ENCODE measurements around the gene PDE6A. TPM values are rescaled to one million over a fixed set of nuclear protein-coding genes. Genes with fewer than 3 reads are reported as not detected.

Gene PDE6A
- total RNA-seq, 1 experiment from 2014 or later, result not detected

- no peaks in the 10 kb centered on the region for H3K27me3 ChIP-seq (ENCODE audit: insufficient read depth, low read length)
- no peak overlapping the region for H3T11ph ChIP-seq (ENCODE audit: low read length)
- H2BK120ac ChIP-seq (ENCODE audit: low read depth, low read length, poor library complexity, severe bottlenecking), result no peak overlapping the region
- no peak overlapping the region for H4K8ac ChIP-seq (replicated peaks; ENCODE audit: insufficient read length, low read depth, low read length)
- no peaks in the 10 kb centered on the region for H3K9me3 Mint-ChIP-seq
- no peak overlapping the region for H4K91ac ChIP-seq (ENCODE audit: insufficient read length, low read depth, low read length)
- no peak for DNase-seq
- no peak overlapping the region for H2AK5ac ChIP-seq (ENCODE audit: insufficient read length, low read length)
- no peak overlapping the region for H3K23ac ChIP-seq (ENCODE audit: insufficient read length, low read depth, low read length)
- H3K4me1 ChIP-seq (ENCODE audit: insufficient read depth, low read length), result no peaks in the 10 kb centered on the region
- H3K4me2 ChIP-seq (ENCODE audit: insufficient read depth, insufficient read length, low read length), result no peak overlapping the region
- H2BK12ac ChIP-seq (ENCODE audit: insufficient read length, low read depth, low read length), result no peak overlapping the region
- no peak overlapping the region for H2BK5ac ChIP-seq (ENCODE audit: insufficient read length, low read length)
- no peaks in the 10 kb centered on the region for H3K4me1 Mint-ChIP-seq
- no peak overlapping the region for H3K18ac ChIP-seq (ENCODE audit: insufficient read length, low read depth, low read length)
- no peaks in the 10 kb centered on the region for H3K79me1 ChIP-seq (ENCODE audit: insufficient read depth, low read depth, low read length, poor library complexity, severe bottlenecking)
- H2AFZ ChIP-seq (ENCODE audit: low read length), result no peak overlapping the region
- H3K4ac ChIP-seq (ENCODE audit: low read depth, low read length), result no peak overlapping the region
- H3K27ac Mint-ChIP-seq, result 0 out of 7 replicates have a peak overlapping the region, but pooled peaks of 1 of the 3 experiments have one; percentile 31
- H2BK15ac ChIP-seq (ENCODE audit: low read depth, low read length), result no peak overlapping the region
- H3K9me3 ChIP-seq (ENCODE audit: control insufficient read depth, low read depth, low read length), result no peaks in the 10 kb centered on the region
- no CpG with 5 or more reads among the region's 3 CpGs for WGBS (ENCODE audit: extremely low coverage, insufficient read length, low lambda C conversion rate)
- H3K79me2 ChIP-seq (ENCODE audit: insufficient read depth, low read length), result no peaks in the 10 kb centered on the region
- TF ChIP-seq CTCF (conservative IDR thresholded peaks at IDR 0.05), result no peak
- H3K36me3 Mint-ChIP-seq (ENCODE audit: insufficient read depth in 1 of 3, low read depth in 3 of 3), result peaks cover 0 to 12% (median 0%) of the 10 kb centered on the region in 3 experiments; a peak in 3 of 7 replicates
- H3K4me3 Mint-ChIP-seq, result no peak overlapping the region
- no peak overlapping the region for H3K9ac ChIP-seq (ENCODE audit: extremely low read depth, insufficient read length, low read length)
- H3K56ac ChIP-seq (ENCODE audit: insufficient read length, low read depth, low read length), result no peak overlapping the region
- H4K20me1 ChIP-seq (ENCODE audit: control insufficient read depth, insufficient read depth, insufficient read length), result no peaks in the 10 kb centered on the region
- H3K14ac ChIP-seq (ENCODE audit: insufficient read depth, low read length), result no peak overlapping the region
- no peaks in the 10 kb centered on the region for H3K23me2 ChIP-seq (ENCODE audit: insufficient read length, low read depth, low read length, poor library complexity, severe bottlenecking)
- H3K27me3 Mint-ChIP-seq (ENCODE audit: low read depth), result no peaks in the 10 kb centered on the region
- no peak overlapping the region for H3K27ac ChIP-seq (ENCODE audit: insufficient read length, low read depth, low read length)
- no peak overlapping the region for H4K5ac ChIP-seq (ENCODE audit: insufficient read length, low read depth, low read length)
- H2BK20ac ChIP-seq (ENCODE audit: low read depth, low read length, poor library complexity, severe bottlenecking), result no peak overlapping the region
Measured at GRCh38 chr5:149993471-149993870, 48.9 kb upstream of the PDE6A start.
